Neutrophil (primary cell): Measurements from ENCODE around the gene PHF5A.

Source experiments
- H3K27ac ChIP-seq: fragments of 200-600 bp; sonication (generic); 2 replicates; pipeline ENCODE4 v1.5.1; 2016; ENCODE audit warnings: mild to moderate bottlenecking, moderate library complexity
- H3K27me3 ChIP-seq: fragments of 200-600 bp; sonication (generic); 2 replicates; pipeline ENCODE4 v1.6.0; 2016; ENCODE audit warnings: mild to moderate bottlenecking
- H3K36me3 ChIP-seq: fragments of 200-600 bp; sonication (generic); 2 replicates; pipeline ENCODE4 v1.5.1; 2017
- H3K4me1 ChIP-seq, 2 experiments: fragments of 200-600 bp in 1 of 2; sonication (generic) in 1 of 2; 1 replicate in 1 of 2; 2 replicates in 1 of 2; pipeline versions ENCODE4 v1.5.1 to v1.6.1; 2013 to 2016; ENCODE audit warnings: low read depth in 1 of 2, low read length in 1 of 2, mild to moderate bottlenecking in 1 of 2, moderate library complexity in 1 of 2; ENCODE audit not compliant: control insufficient read depth in 1 of 2, insufficient read depth in 1 of 2
- H3K4me3 ChIP-seq, 2 experiments: fragments of 200-600 bp in 1 of 2; sonication (generic) in 1 of 2; 1 replicate in 1 of 2; 2 replicates in 1 of 2; pipeline ENCODE4 v1.5.1; 2013 to 2016; ENCODE audit warnings: low read depth in 1 of 2, low read length in 1 of 2, mild to moderate bottlenecking in 1 of 2, moderate library complexity in 1 of 2
- H3K9me3 ChIP-seq: fragments of 200-600 bp; sonication (generic); 2 replicates; pipeline ENCODE4 v1.5.1; 2016
- TF ChIP-seq, protein P1 (sequence below): fragments of 200-600 bp; sonication (generic); IDR thresholded peaks from 2 replicates; pipeline ENCODE4 v1.5.1; 2016; ENCODE audit warnings: antibody characterized with exemption

Gene PHF5A

DNA sequence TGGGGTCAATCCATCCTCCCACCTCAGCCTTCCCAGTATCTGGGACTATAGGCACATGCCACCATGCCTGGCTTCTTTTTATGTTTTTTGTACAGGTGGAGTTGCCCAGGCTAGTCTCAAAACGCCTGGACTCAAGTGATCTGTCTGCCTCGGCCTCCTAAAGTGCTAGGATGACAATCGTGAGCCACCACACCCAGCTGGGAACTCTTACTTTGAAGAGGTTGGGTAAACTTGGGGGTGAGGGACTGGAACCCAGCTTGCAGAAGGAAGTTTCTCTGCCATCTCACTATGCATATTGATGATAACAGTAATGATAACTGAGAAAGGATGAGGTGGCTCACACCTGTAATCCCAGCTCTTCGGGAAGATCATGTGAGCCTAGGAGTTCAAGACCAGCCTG, 36.3 kb upstream of the PHF5A start:
- peaks cover 55% of the 10 kb centered on the region for H3K36me3 ChIP-seq
- no peak overlapping the region for H3K27ac ChIP-seq
- no peak overlapping the region for H3K4me3 ChIP-seq
- no peaks in the 10 kb centered on the region for H3K27me3 ChIP-seq
- no peaks in the 10 kb centered on the region for H3K9me3 ChIP-seq
- TF ChIP-seq, protein P1, sequence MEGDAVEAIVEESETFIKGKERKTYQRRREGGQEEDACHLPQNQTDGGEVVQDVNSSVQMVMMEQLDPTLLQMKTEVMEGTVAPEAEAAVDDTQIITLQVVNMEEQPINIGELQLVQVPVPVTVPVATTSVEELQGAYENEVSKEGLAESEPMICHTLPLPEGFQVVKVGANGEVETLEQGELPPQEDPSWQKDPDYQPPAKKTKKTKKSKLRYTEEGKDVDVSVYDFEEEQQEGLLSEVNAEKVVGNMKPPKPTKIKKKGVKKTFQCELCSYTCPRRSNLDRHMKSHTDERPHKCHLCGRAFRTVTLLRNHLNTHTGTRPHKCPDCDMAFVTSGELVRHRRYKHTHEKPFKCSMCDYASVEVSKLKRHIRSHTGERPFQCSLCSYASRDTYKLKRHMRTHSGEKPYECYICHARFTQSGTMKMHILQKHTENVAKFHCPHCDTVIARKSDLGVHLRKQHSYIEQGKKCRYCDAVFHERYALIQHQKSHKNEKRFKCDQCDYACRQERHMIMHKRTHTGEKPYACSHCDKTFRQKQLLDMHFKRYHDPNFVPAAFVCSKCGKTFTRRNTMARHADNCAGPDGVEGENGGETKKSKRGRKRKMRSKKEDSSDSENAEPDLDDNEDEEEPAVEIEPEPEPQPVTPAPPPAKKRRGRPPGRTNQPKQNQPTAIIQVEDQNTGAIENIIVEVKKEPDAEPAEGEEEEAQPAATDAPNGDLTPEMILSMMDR, result no peak
- no peaks in the 10 kb centered on the region for H3K4me1 ChIP-seq

DNA sequence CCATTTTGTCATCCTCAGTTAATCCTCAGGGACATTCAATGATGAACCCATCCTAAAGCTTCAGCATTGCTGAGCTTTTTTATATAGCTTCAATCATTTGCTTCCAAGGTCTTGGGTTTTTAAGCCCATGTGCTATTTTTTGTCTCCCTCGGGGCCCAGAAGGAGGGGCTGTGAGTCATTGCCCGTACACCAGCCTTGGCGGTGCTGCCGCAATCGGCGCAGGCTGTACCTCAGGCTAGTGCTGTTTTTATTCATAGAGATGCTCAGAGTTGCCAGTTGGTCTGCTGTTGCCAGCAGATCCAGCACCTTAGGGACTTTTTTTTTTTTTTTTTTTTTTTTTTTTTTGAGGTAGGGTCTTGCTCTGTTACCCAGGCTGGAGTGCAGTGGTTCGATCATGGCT, 35.9 kb upstream of the PHF5A start:
- no peaks in the 10 kb centered on the region for H3K4me1 ChIP-seq
- H3K9me3 ChIP-seq, result no peaks in the 10 kb centered on the region
- H3K27ac ChIP-seq, result no peak overlapping the region
- H3K36me3 ChIP-seq, result peaks cover 56% of the 10 kb centered on the region
- H3K27me3 ChIP-seq, result no peaks in the 10 kb centered on the region
- H3K4me3 ChIP-seq, result no peak overlapping the region
- TF ChIP-seq, protein P1, result no peak

DNA sequence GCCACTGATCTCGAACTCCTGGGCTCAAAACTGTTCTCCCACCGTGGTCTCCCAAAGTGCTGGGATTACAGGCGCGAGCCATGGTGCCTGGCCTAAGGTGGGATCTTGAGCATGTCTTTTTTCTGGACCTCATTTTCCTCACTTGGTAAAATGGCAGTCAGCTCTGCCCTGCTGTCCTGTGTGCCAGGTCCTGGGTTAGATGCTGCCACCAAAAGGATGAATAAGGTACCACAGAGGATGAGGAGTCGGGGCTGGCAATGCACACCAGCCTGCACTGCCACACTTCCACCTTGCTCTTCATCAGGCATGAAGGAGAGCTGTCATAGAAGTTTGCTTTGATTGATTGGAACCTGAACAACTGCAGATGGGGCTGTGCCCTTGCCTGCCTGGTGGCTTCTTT, 32.7 kb upstream of the PHF5A start:
- Histone ChIP-seq H3K36me3 (peaks cover 35% of the 10 kb centered on the region), H3K4me3 (no peak overlapping the region), H3K27ac (no peak overlapping the region)

DNA sequence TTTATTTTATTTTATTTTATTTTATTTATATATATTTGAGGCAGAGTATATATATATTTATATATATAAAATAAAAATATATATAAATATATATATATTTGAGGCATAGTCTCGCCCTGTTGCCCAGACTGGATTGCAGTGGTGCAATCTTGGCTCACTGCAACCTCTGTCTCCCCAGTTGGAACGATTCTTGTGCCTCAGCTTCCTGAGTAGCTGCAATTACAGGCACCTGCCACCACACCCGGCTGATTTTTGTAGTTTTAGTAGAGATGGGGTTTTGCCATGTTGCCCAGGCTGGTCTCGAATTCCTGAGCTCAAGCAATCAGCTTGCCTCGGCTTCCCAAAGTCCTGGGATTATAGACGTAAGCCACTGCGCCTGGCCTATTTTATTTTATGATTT, 31.8 kb upstream of the PHF5A start:
- TF ChIP-seq, protein P1, result no peak
- H3K36me3 ChIP-seq, result peaks cover 35% of the 10 kb centered on the region
- H3K4me3 ChIP-seq, result no peak overlapping the region
- H3K27ac ChIP-seq, result no peak overlapping the region
- H3K9me3 ChIP-seq, result no peaks in the 10 kb centered on the region
- no peaks in the 10 kb centered on the region for H3K27me3 ChIP-seq
- H3K4me1 ChIP-seq, result no peaks in the 10 kb centered on the region

More for the DNA sequence above, 32.7 kb upstream of the PHF5A start:
- Histone ChIP-seq H3K4me1 (no peaks in the 10 kb centered on the region), H3K9me3 (no peaks in the 10 kb centered on the region), H3K27me3 (no peaks in the 10 kb centered on the region)
- TF ChIP-seq, protein P1, result no peak

DNA sequence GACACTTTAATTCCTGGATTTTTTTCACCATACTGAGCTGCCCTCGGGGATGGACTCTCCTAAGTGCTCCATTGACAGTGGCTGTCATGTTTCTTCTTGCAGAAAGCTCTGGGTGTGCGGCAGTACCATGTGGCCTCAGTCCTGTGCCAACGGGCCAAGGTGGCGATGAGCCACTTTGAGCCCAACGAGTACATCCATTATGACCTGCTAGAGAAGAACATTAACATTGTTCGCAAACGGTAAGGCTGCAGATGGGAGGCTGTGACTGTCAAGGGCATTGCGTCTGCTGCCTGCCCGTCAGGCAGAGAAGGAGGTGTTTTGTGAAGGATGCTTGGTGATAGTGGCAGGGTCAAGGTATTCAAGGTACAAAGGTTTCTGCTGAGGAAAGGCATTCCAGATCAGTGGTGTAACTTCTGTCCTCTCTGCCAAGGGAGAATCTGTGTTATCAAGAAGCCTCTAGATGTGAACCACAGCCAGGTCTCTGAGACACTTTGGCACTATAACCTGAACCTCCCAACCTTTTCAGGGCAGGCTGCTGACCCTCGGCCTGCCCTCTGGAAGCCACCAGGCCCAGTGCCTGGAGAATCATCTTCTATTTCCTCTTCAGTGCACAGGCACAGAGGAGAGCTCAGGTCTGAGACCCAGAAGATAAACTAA, 31.3 kb upstream of the PHF5A start:
- peaks cover 35% of the 10 kb centered on the region for H3K36me3 ChIP-seq
- no peaks in the 10 kb centered on the region for H3K4me1 ChIP-seq
- TF ChIP-seq, protein P1, result no peak
- H3K9me3 ChIP-seq, result no peaks in the 10 kb centered on the region
- no peak overlapping the region for H3K4me3 ChIP-seq
- no peaks in the 10 kb centered on the region for H3K27me3 ChIP-seq
- no peak overlapping the region for H3K27ac ChIP-seq
